Endodermal cell (in vitro differentiated cells): ENCODE data around the gene PDE4D. TPM values are rescaled to one million over a fixed set of nuclear protein-coding genes. Genes with fewer than 3 reads are reported as not detected.

ENCODE experiments used
- DNase-seq: peaks from one replicate; pipeline ENCODE4 v3.0.0-alpha.2; 2017
- H3K27ac ChIP-seq: 2 replicates; pipeline ENCODE4 v1.5.1; 2013; ENCODE audit warnings: mild to moderate bottlenecking, low read depth, low read length, moderate library complexity
- H3K27me3 ChIP-seq: 2 replicates; pipeline ENCODE4 v1.6.1; 2013; ENCODE audit warnings: mild to moderate bottlenecking, low read length, moderate library complexity; ENCODE audit not compliant: insufficient read depth, control insufficient read depth, poor library complexity, severe bottlenecking
- H3K36me3 ChIP-seq: 2 replicates; pipeline ENCODE4 v1.7.0; 2013; ENCODE audit warnings: mild to moderate bottlenecking, low read length, moderate library complexity; ENCODE audit not compliant: control insufficient read depth, insufficient read depth
- H3K4me1 ChIP-seq: one replicate; pipeline ENCODE4 v1.7.0; 2013; ENCODE audit warnings: low read length; ENCODE audit not compliant: control insufficient read depth, insufficient read depth
- H3K4me3 ChIP-seq: 2 replicates; pipeline ENCODE4 v1.5.1; 2013; ENCODE audit warnings: mild to moderate bottlenecking, low read length, moderate library complexity
- H3K9ac ChIP-seq: 2 replicates; pipeline ENCODE4 v1.6.1; 2013; ENCODE audit warnings: mild to moderate bottlenecking, low read length, moderate library complexity; ENCODE audit not compliant: poor library complexity, severe bottlenecking; ENCODE audit errors: extremely low read depth
- H3K9me3 ChIP-seq: 2 replicates; pipeline ENCODE4 v1.6.1; 2013; ENCODE audit warnings: mild to moderate bottlenecking, low read length, moderate library complexity; ENCODE audit not compliant: control insufficient read depth
- H3K27ac Mint-ChIP-seq: 2 replicates; pipeline ENCODE4 v1.8.0; 2020; ENCODE audit warnings: mixed read lengths
- H3K27me3 Mint-ChIP-seq: 2 replicates; pipeline ENCODE4 v1.8.0; 2021; ENCODE audit warnings: mild to moderate bottlenecking, mixed read lengths; ENCODE audit not compliant: insufficient read depth
- H3K36me3 Mint-ChIP-seq: 2 replicates; pipeline ENCODE4 v1.8.0; 2020; ENCODE audit warnings: low read depth, mixed read lengths
- H3K4me1 Mint-ChIP-seq: 2 replicates; pipeline ENCODE4 v1.8.0; 2020; ENCODE audit warnings: mixed read lengths
- H3K4me3 Mint-ChIP-seq: 2 replicates; pipeline ENCODE4 v1.8.0; 2020; ENCODE audit warnings: mild to moderate bottlenecking, moderate library complexity, mixed read lengths
- H3K9me3 Mint-ChIP-seq: 2 replicates; pipeline ENCODE4 v1.8.0; 2020; ENCODE audit warnings: mild to moderate bottlenecking, mixed read lengths
- WGBS, 2 experiments: methylation state at CpG; one replicate each; pipeline versions ENCODE4 v1.1.5 to v1.1.7; 2013; ENCODE audit warnings: missing lambda C conversion rate in 2 of 2, mixed read lengths in 1 of 2; ENCODE audit not compliant: insufficient coverage in 1 of 2, insufficient read length in 1 of 2; 5-methylcytosine and 5-hydroxymethylcytosine counted together
- total RNA-seq, 2 donors: library from RNA; stranded (reverse); fragmentation: NEBNext Ultra II Directional in 1 of 2; extraction: Animal tissue kit (Norgen Biotek cat#: 25700) in 1 of 2; gene quantifications; 2 replicates in 1 of 2; 3 replicates in 1 of 2; pipeline ENCODE4 v1.2.1, GENCODE V29; 2021
- TF ChIP-seq, protein P1 (sequence below): fragments of 200-600 bp; sonication (generic); conservative IDR thresholded peaks from 2 replicates; pipeline ENCODE4 v1.5.0; 2021; ENCODE audit warnings: antibody characterized with exemption, mild to moderate bottlenecking

PDE4D gene
- total RNA-seq, 2 donors from 2014 or later, result 9.2 to 11.4 TPM

- H3K36me3 Mint-ChIP-seq, result no peaks in the 10 kb centered on the region
- TF ChIP-seq, protein P1, sequence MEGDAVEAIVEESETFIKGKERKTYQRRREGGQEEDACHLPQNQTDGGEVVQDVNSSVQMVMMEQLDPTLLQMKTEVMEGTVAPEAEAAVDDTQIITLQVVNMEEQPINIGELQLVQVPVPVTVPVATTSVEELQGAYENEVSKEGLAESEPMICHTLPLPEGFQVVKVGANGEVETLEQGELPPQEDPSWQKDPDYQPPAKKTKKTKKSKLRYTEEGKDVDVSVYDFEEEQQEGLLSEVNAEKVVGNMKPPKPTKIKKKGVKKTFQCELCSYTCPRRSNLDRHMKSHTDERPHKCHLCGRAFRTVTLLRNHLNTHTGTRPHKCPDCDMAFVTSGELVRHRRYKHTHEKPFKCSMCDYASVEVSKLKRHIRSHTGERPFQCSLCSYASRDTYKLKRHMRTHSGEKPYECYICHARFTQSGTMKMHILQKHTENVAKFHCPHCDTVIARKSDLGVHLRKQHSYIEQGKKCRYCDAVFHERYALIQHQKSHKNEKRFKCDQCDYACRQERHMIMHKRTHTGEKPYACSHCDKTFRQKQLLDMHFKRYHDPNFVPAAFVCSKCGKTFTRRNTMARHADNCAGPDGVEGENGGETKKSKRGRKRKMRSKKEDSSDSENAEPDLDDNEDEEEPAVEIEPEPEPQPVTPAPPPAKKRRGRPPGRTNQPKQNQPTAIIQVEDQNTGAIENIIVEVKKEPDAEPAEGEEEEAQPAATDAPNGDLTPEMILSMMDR, result no peak
- Histone ChIP-seq H3K36me3 (no peaks in the 10 kb centered on the region), H3K27me3 (no peaks in the 10 kb centered on the region), H3K4me3 (no peak overlapping the region), H3K9me3 (no peaks in the 10 kb centered on the region), H3K27ac (no peak overlapping the region), H3K4me1 (no peaks in the 10 kb centered on the region), H3K9ac (no peak overlapping the region)
- H3K4me3 Mint-ChIP-seq, result no peak overlapping the region
- H3K27ac Mint-ChIP-seq, result no peak overlapping the region
- H3K9me3 Mint-ChIP-seq, result no peaks in the 10 kb centered on the region
- H3K27me3 Mint-ChIP-seq, result no peaks in the 10 kb centered on the region
- DNase-seq, result no peak
- no peaks in the 10 kb centered on the region for H3K4me1 Mint-ChIP-seq
- WGBS, 2 experiments, result 64 to 86% methylated on average over 2 to 5 of the region's 5 CpGs
Observed at GRCh38 chr5:59863777-59864176, 29.7 kb downstream of the PDE4D start.

- H3K27ac ChIP-seq, result no peak overlapping the region
- H3K4me1 ChIP-seq, result no peaks in the 10 kb centered on the region
- H3K9ac ChIP-seq, result no peak overlapping the region
- H3K36me3 ChIP-seq, result no peaks in the 10 kb centered on the region
- WGBS, 2 experiments, result 89 to 94% methylated on average over 5 of the region's 5 CpGs
- no peaks in the 10 kb centered on the region for H3K27me3 Mint-ChIP-seq
- H3K4me1 Mint-ChIP-seq, result no peaks in the 10 kb centered on the region
- H3K9me3 ChIP-seq, result no peaks in the 10 kb centered on the region
- TF ChIP-seq, protein P1, result no peak
- no peak overlapping the region for H3K4me3 Mint-ChIP-seq
- H3K9me3 Mint-ChIP-seq, result no peaks in the 10 kb centered on the region
- no peaks in the 10 kb centered on the region for H3K27me3 ChIP-seq
- DNase-seq, result no peak
- H3K4me3 ChIP-seq, result no peak overlapping the region
- H3K36me3 Mint-ChIP-seq, result no peaks in the 10 kb centered on the region
- H3K27ac Mint-ChIP-seq, result no peak overlapping the region
Observed at GRCh38 chr5:59856358-59856757, 37.2 kb downstream of the PDE4D start.

GRCh38 chr5:59850766-59851165, 42.8 kb downstream of the PDE4D start:
- Histone ChIP-seq H3K9me3 (no peaks in the 10 kb centered on the region), H3K4me1 (no peaks in the 10 kb centered on the region), H3K27ac (no peak overlapping the region), H3K36me3 (no peaks in the 10 kb centered on the region), H3K27me3 (no peaks in the 10 kb centered on the region), H3K4me3 (no peak overlapping the region), H3K9ac (no peak overlapping the region)
- Mint-ChIP-seq H3K27me3 (no peaks in the 10 kb centered on the region), H3K4me1 (no peaks in the 10 kb centered on the region), H3K9me3 (no peaks in the 10 kb centered on the region), H3K4me3 (no peak overlapping the region), H3K36me3 (no peaks in the 10 kb centered on the region), H3K27ac (no peak overlapping the region)
- WGBS, 2 experiments, result 80 to 94% methylated on average over 1 to 2 of the region's 2 CpGs
- TF ChIP-seq, protein P1, result no peak
- DNase-seq, result no peak
